B cell (primary cell): ENCODE measurements around the gene OR52E4. TPM values are rescaled to one million over a fixed set of nuclear protein-coding genes. Genes with fewer than 3 reads are reported as not detected.

Experiments used
- ATAC-seq: fragments of 200-7000 bp; cut with Tn5 transposase; one replicate; pipeline ENCODE4 v1.10.0; 2021; ENCODE audit warnings: low read depth, mild to moderate bottlenecking, moderate number of reproducible peaks, moderate library complexity
- CTCF ChIA-PET: fragments of 350-600 bp; sonication (Branson Sonifier 250); formaldehyde crosslinking; loops from one replicate; lab custom pipeline; 2021; ENCODE audit warnings: antibody characterized with exemption, inconsistent platforms; lab: Charles Lee
- POLR2A ChIA-PET: fragments of 350-600 bp; sonication (Branson Sonifier 250); formaldehyde crosslinking; loops from one replicate; lab custom pipeline; 2021; ENCODE audit warnings: antibody characterized with exemption; lab: Charles Lee
- DNase-seq: peaks from one replicate; pipeline ENCODE4 v3.0.0; 2013
- H2AFZ ChIP-seq: 2 replicates; pipeline ENCODE4 v1.6.1; 2012; ENCODE audit warnings: mild to moderate bottlenecking, low read depth, low read length; ENCODE audit not compliant: insufficient read depth, poor library complexity, severe bottlenecking
- H3K27ac ChIP-seq, 2 donors: 1 replicate in 1 of 2; 2 replicates in 1 of 2; pipeline ENCODE4 v1.5.1; 2012 to 2013; ENCODE audit warnings: low read length in 2 of 2, mild to moderate bottlenecking in 2 of 2, moderate library complexity in 1 of 2
- H3K27me3 ChIP-seq, 4 experiments: fragments of 200-600 bp in 1 of 4; sonication (generic) in 1 of 4; replicated peaks in 1 of 4; 1 replicate in 2 of 4; 2 replicates in 2 of 4; pipeline versions ENCODE4 v1.6.1 to v1.7.0; 2013 to 2016; ENCODE audit warnings: low read length in 3 of 4, mild to moderate bottlenecking in 2 of 4, mixed read lengths in 1 of 4, moderate library complexity in 1 of 4; ENCODE audit not compliant: insufficient read depth in 4 of 4, control insufficient read depth in 3 of 4; ENCODE audit errors: control extremely low read depth in 1 of 4
- H3K36me3 ChIP-seq, 2 experiments: replicated peaks in 1 of 2; 1 replicate in 1 of 2; 2 replicates in 1 of 2; pipeline versions ENCODE4 v1.6.1 to v1.7.1; 2013; ENCODE audit warnings: low read length in 1 of 2; ENCODE audit not compliant: insufficient read depth in 2 of 2, control insufficient read depth in 1 of 2; ENCODE audit errors: control extremely low read depth in 1 of 2, extremely low read depth in 1 of 2
- H3K4me1 ChIP-seq, 2 donors: fragments of 200-600 bp in 1 of 2; sonication (generic) in 1 of 2; 1 replicate in 1 of 2; 2 replicates in 1 of 2; pipeline versions ENCODE4 v1.5.1 to v1.6.1; 2013 to 2017; ENCODE audit warnings: low read length in 2 of 2; ENCODE audit not compliant: control insufficient read depth in 2 of 2, insufficient read depth in 2 of 2
- H3K4me2 ChIP-seq: replicated peaks from 2 replicates; pipeline ENCODE3; 2012; ENCODE audit warnings: mild to moderate bottlenecking, low read depth, low read length; ENCODE audit not compliant: poor library complexity, severe bottlenecking
- H3K4me3 ChIP-seq, 5 experiments: fragments of 200-600 bp in 1 of 5; sonication (generic) in 1 of 5; 1 replicate in 3 of 5; 2 replicates in 2 of 5; pipeline versions ENCODE4 v1.5.1 to v1.7.0; 2011 to 2016; ENCODE audit warnings: low read length in 4 of 5, mild to moderate bottlenecking in 4 of 5, low read depth in 2 of 5, control low read depth in 1 of 5, moderate library complexity in 1 of 5; ENCODE audit not compliant: insufficient read depth in 1 of 5; ENCODE audit errors: control extremely low read depth in 1 of 5, extremely low read depth in 1 of 5
- H3K79me2 ChIP-seq: fragments of 200-600 bp; sonication (generic); one replicate; pipeline ENCODE4 v1.6.0; 2016; ENCODE audit warnings: low read length; ENCODE audit not compliant: control insufficient read depth, insufficient read depth
- H3K9ac ChIP-seq: fragments of 200-600 bp; sonication (generic); 2 replicates; pipeline ENCODE4 v1.6.1; 2017; ENCODE audit warnings: mild to moderate bottlenecking, low read length, moderate library complexity
- H3K9me3 ChIP-seq, 3 donors: one replicate each; pipeline versions ENCODE4 v1.6.1 to v1.7.1; 2013; ENCODE audit warnings: low read length in 2 of 3; ENCODE audit not compliant: control insufficient read depth in 2 of 3, insufficient read depth in 1 of 3; ENCODE audit errors: control extremely low read depth in 1 of 3
- H4K20me1 ChIP-seq: 2 replicates; pipeline ENCODE4 v1.6.0; 2012; ENCODE audit warnings: mild to moderate bottlenecking, low read length; ENCODE audit not compliant: insufficient read depth, control insufficient read depth, poor library complexity, severe bottlenecking
- H3K27ac Mint-ChIP-seq: one replicate; pipeline ENCODE4 v1.8.0; 2021; ENCODE audit warnings: mixed read lengths
- H3K27me3 Mint-ChIP-seq: one replicate; pipeline ENCODE4 v1.8.0; 2021; ENCODE audit warnings: mixed read lengths
- H3K4me1 Mint-ChIP-seq: one replicate; pipeline ENCODE4 v1.8.0; 2021; ENCODE audit warnings: mixed read lengths
- H3K4me3 Mint-ChIP-seq: one replicate; pipeline ENCODE4 v1.8.0; 2021; ENCODE audit warnings: mixed read lengths
- H3K9me3 Mint-ChIP-seq: one replicate; pipeline ENCODE4 v1.8.0; 2022; ENCODE audit warnings: mixed read lengths; ENCODE audit not compliant: insufficient read depth
- EZH2 ChIP-seq: IDR thresholded peaks from 2 replicates; pipeline ENCODE4 v1.6.1; 2012; ENCODE audit warnings: borderline replicate concordance, low read depth, mild to moderate bottlenecking, moderate library complexity, low read length; ENCODE audit not compliant: insufficient read depth, poor library complexity, severe bottlenecking
- WGBS: methylation state at CpG from one replicate; pipeline ENCODE4 v1.1.5; 2013; ENCODE audit warnings: missing lambda C conversion rate; ENCODE audit not compliant: insufficient coverage; 5-methylcytosine and 5-hydroxymethylcytosine counted together
- intact Hi-C: fragments of 100-400 bp; cut with micrococcal nuclease; formaldehyde crosslinking; loops from one replicate; pipeline ENCODE4 v1.10.0; 2022
- polyA plus RNA-seq: library from polyadenylated mRNA; depleted of rRNA; stranded (reverse); fragments of >200 nt; gene quantifications from 2 replicates; pipeline ENCODE4 v1.2.3, GENCODE V29; 2012
- total RNA-seq, 2 donors: library from RNA; stranded (reverse); fragments of 120-200 nt in 1 of 2; gene quantifications; 1 replicate in 1 of 2; 2 replicates in 1 of 2; pipeline versions ENCODE4 v1.2.3 to v1.2.4, GENCODE V29; 2013 to 2022
- TF ChIP-seq, protein P1 (sequence below): fragments of 200-600 bp; IDR thresholded peaks from one replicate; pipeline ENCODE4 v1.8.0; 2022; ENCODE audit warnings: antibody characterized with exemption, mild to moderate bottlenecking

OR52E4 gene
- total and polyA plus RNA-seq, 2 donors (not counting 1 experiment from before 2014, with no cell fraction given): not detected

DNA sequence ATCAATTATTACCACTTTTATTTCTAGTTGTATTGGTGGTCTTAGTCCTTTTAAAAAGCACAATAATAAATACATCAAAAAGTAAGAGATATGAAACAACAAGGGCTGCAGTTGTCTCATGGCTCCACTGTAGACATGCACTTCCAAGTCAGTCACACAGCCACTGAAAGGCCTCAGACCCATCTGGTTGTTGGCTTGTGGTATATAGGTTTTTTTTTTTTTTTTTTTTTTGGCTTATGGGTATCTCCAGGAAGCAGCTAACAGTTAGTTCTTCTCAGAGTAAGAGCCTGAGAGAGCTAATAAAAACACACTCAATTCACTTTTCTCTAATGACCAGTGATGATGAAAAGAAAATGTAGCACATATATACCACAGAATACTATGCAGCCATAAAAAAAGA lies 32.7 kb upstream of the OR52E4 start:
- H3K27me3 Mint-ChIP-seq: peaks cover 3% of the 10 kb centered on the region
- no peaks in the 10 kb centered on the region for H3K4me1 ChIP-seq
- H3K4me3 Mint-ChIP-seq: no peak overlapping the region
- no peak overlapping the region for H3K27ac ChIP-seq
- no peak overlapping the region for H3K27ac Mint-ChIP-seq
- ChIA-PET CTCF (interaction anchor here (0.7 kb wide), 1 partner anchor 594 kb away, joined by 3 read pairs; no protein-coding TSS in a partner anchor), POLR2A (no interaction called here)
- H3K9ac ChIP-seq: no peak overlapping the region
- no peak overlapping the region for H3K4me3 ChIP-seq
- ATAC-seq: no peak
- H2AFZ ChIP-seq: no peak overlapping the region
- TF ChIP-seq, protein P1, sequence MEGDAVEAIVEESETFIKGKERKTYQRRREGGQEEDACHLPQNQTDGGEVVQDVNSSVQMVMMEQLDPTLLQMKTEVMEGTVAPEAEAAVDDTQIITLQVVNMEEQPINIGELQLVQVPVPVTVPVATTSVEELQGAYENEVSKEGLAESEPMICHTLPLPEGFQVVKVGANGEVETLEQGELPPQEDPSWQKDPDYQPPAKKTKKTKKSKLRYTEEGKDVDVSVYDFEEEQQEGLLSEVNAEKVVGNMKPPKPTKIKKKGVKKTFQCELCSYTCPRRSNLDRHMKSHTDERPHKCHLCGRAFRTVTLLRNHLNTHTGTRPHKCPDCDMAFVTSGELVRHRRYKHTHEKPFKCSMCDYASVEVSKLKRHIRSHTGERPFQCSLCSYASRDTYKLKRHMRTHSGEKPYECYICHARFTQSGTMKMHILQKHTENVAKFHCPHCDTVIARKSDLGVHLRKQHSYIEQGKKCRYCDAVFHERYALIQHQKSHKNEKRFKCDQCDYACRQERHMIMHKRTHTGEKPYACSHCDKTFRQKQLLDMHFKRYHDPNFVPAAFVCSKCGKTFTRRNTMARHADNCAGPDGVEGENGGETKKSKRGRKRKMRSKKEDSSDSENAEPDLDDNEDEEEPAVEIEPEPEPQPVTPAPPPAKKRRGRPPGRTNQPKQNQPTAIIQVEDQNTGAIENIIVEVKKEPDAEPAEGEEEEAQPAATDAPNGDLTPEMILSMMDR: no peak
- TF ChIP-seq EZH2: no peak
- no peaks in the 10 kb centered on the region for H3K36me3 ChIP-seq
- no peaks in the 10 kb centered on the region for H3K9me3 Mint-ChIP-seq
- H3K4me2 ChIP-seq: no peak overlapping the region
- no peaks in the 10 kb centered on the region for H4K20me1 ChIP-seq
- no peaks in the 10 kb centered on the region for H3K27me3 ChIP-seq
- H3K4me1 Mint-ChIP-seq: no peaks in the 10 kb centered on the region
- no peaks in the 10 kb centered on the region for H3K79me2 ChIP-seq
- no peaks in the 10 kb centered on the region for H3K9me3 ChIP-seq
- DNase-seq: no peak
- intact Hi-C loops: no loop called here

DNA sequence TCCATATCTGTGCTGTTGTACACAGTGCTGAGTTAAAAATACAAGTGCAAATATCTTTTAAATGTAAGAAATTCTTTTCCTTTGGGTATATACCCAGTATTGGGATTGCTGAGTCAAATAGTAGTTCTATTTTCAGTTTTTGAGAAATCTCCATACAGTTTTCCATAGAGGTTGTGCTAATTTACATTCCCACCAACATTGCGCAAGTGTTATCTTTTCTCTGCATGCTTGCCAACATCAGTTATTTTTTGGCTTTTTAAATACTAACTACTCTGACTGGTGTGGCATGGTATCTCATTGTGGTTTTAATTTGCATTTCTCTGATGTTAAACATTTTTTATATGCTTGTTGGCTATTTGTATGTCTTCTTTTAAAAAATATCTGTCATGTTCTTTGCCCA lies 29.4 kb upstream of the OR52E4 start:
- H3K4me3 ChIP-seq: no peak overlapping the region
- no peak overlapping the region for H3K27ac ChIP-seq
- no peaks in the 10 kb centered on the region for H3K9me3 ChIP-seq
- H3K27me3 Mint-ChIP-seq: peaks cover 3% of the 10 kb centered on the region
- no peaks in the 10 kb centered on the region for H4K20me1 ChIP-seq
- no peaks in the 10 kb centered on the region for H3K79me2 ChIP-seq
- no peaks in the 10 kb centered on the region for H3K36me3 ChIP-seq
- no CpG with 5 or more reads among the region's 1 CpG for WGBS
- H3K4me2 ChIP-seq: no peak overlapping the region
- H3K27ac Mint-ChIP-seq: no peak overlapping the region
- no peak overlapping the region for H2AFZ ChIP-seq
- TF ChIP-seq EZH2: no peak
- TF ChIP-seq, protein P1: no peak
- H3K27me3 ChIP-seq: no peaks in the 10 kb centered on the region
- no peak for ATAC-seq
- H3K9ac ChIP-seq: no peak overlapping the region
- no peaks in the 10 kb centered on the region for H3K9me3 Mint-ChIP-seq
- no peaks in the 10 kb centered on the region for H3K4me1 ChIP-seq
- no peaks in the 10 kb centered on the region for H3K4me1 Mint-ChIP-seq
- intact Hi-C loops: no loop called here
- ChIA-PET CTCF (no interaction called here), POLR2A (no interaction called here)
- no peak overlapping the region for H3K4me3 Mint-ChIP-seq
- DNase-seq: no peak
